HepG2 (cell line): Measurements from ENCODE around the gene RRAD. TPM values are rescaled to one million over a fixed set of nuclear protein-coding genes. Genes with fewer than 3 reads are reported as not detected.

Source experiments
- CBX2 ChIP-seq, 2 experiments: fragments of 200-600 bp in 1 of 2; sonication (generic); formaldehyde crosslinking in 1 of 2; IDR thresholded peaks; 2 replicates each; pipeline versions ENCODE4 v1.7.0 to v1.8.1; 2018 to 2022; ENCODE audit warnings: low read depth in 2 of 2, low read length in 1 of 2, mild to moderate bottlenecking in 1 of 2, missing genetic modification reagents in 1 of 2
- CCDC6 ChIP-seq: sonication (generic); formaldehyde crosslinking; IDR thresholded peaks from 2 replicates; pipeline ENCODE4 v1.8.1; 2022; ENCODE audit warnings: mild to moderate bottlenecking, missing genetic modification reagents, moderate library complexity
- CHCHD3 ChIP-seq: sonication (generic); formaldehyde crosslinking; IDR thresholded peaks from 2 replicates; pipeline ENCODE4 v1.8.0; 2022; ENCODE audit warnings: mild to moderate bottlenecking, missing genetic modification reagents, moderate library complexity
- DMAP1 ChIP-seq: IDR thresholded peaks from 2 replicates; pipeline ENCODE4 v1.6.1; 2016
- EEA1 ChIP-seq: sonication (generic); formaldehyde crosslinking; IDR thresholded peaks from 2 replicates; pipeline ENCODE4 v1.5.1; 2020; ENCODE audit warnings: mild to moderate bottlenecking, missing genetic modification reagents, borderline replicate concordance
- FOXA3 ChIP-seq: IDR thresholded peaks from 2 replicates; pipeline ENCODE4 v1.6.1; 2016; ENCODE audit warnings: missing genetic modification reagents, missing compliant biosample characterization
- KDM5A ChIP-seq: fragments of 200-600 bp; sonication (generic); IDR thresholded peaks from 2 replicates; pipeline ENCODE4 v1.7.0; 2018; ENCODE audit warnings: antibody characterized with exemption, mild to moderate bottlenecking, low read length, borderline replicate concordance
- MAF1 ChIP-seq: sonication (generic); formaldehyde crosslinking; IDR thresholded peaks from 2 replicates; pipeline ENCODE4 v1.5.0; 2020; ENCODE audit warnings: missing genetic modification reagents, borderline replicate concordance
- MIER3 ChIP-seq: IDR thresholded peaks from 2 replicates; pipeline ENCODE4 v1.6.1; 2016; ENCODE audit warnings: missing compliant biosample characterization, borderline replicate concordance
- SYNCRIP ChIP-seq: fragments of 200-400 bp; formaldehyde crosslinking; IDR thresholded peaks from 2 replicates; pipeline ENCODE4 v1.6.1; 2018; ENCODE audit warnings: mild to moderate bottlenecking, low read depth, low read length; ENCODE audit not compliant: insufficient read depth
- ZBTB42 ChIP-seq: sonication (generic); formaldehyde crosslinking; IDR thresholded peaks from 2 replicates; pipeline ENCODE4 v1.5.0; 2020; ENCODE audit warnings: mild to moderate bottlenecking, missing genetic modification reagents
- ZBTB7A ChIP-seq: sonication (generic); formaldehyde crosslinking; IDR thresholded peaks from 2 replicates; pipeline ENCODE4 v1.8.0; 2022; ENCODE audit warnings: mild to moderate bottlenecking, missing genetic modification reagents
- ZFX ChIP-seq: sonication (generic); formaldehyde crosslinking; IDR thresholded peaks from 2 replicates; pipeline ENCODE4 v1.4.0; 2020; ENCODE audit warnings: mild to moderate bottlenecking, low read depth, missing genetic modification reagents, moderate library complexity
- ZNF124 ChIP-seq: sonication (generic); formaldehyde crosslinking; IDR thresholded peaks from 2 replicates; pipeline ENCODE4 v1.4.0; 2020; ENCODE audit warnings: missing genetic modification reagents
- ZNF207 ChIP-seq: fragments of 450-650 bp; IDR thresholded peaks from 2 replicates; pipeline ENCODE4 v1.6.1; 2016; ENCODE audit warnings: antibody characterized with exemption, borderline replicate concordance
- ZNF232 ChIP-seq: sonication (generic); formaldehyde crosslinking; IDR thresholded peaks from 2 replicates; pipeline ENCODE4 v1.4.0; 2020; ENCODE audit warnings: missing genetic modification reagents, borderline replicate concordance
- ZNF879 ChIP-seq: sonication (generic); formaldehyde crosslinking; IDR thresholded peaks from 2 replicates; pipeline ENCODE4 v1.8.1; 2023; ENCODE audit warnings: missing genetic modification reagents
- ZSCAN20 ChIP-seq: sonication (generic); formaldehyde crosslinking; IDR thresholded peaks from 2 replicates; pipeline ENCODE4 v1.4.0; 2020; ENCODE audit warnings: missing genetic modification reagents, mild to moderate bottlenecking, borderline replicate concordance
- polyA plus RNA-seq, 8 experiments: library from polyadenylated mRNA; depleted of rRNA in 3 of 8; stranded (reverse) in 7 of 8; unstranded in 1 of 8; fragments of >200 nt; fragmentation: Illumina TruSeq in 4 of 8; extraction: Trizol in 4 of 8; gene quantifications; 2 replicates each; pipeline versions ENCODE4 v1.2.1 to v1.2.3, GENCODE V29; 2011 to 2016; ENCODE audit warnings: low read depth in 4 of 8, missing spikeins in 1 of 8, mixed read lengths in 1 of 8; ENCODE audit not compliant: insufficient read depth in 1 of 8
- total RNA-seq, 5 experiments: library from RNA; depleted of rRNA; stranded (reverse); fragments of >200 nt; fragmentation: Illumina TruSeq; extraction: Trizol; gene quantifications; 2 replicates each; pipeline ENCODE4 v1.2.3, GENCODE V29; 2016; ENCODE audit warnings: low read depth in 1 of 5
- TF ChIP-seq, protein P1 (sequence below): IDR thresholded peaks from 2 replicates; pipeline ENCODE4 v1.4.0; 2020; ENCODE audit warnings: mild to moderate bottlenecking, missing genetic modification reagents
- TF ChIP-seq, protein P2 (sequence below): sonication (generic); formaldehyde crosslinking; IDR thresholded peaks from 2 replicates; pipeline ENCODE4 v1.4.0; 2020; ENCODE audit warnings: missing genetic modification reagents, borderline replicate concordance
- TF ChIP-seq, protein P3 (sequence below): sonication (generic); formaldehyde crosslinking; IDR thresholded peaks from 2 replicates; pipeline ENCODE4 v1.5.1; 2020; ENCODE audit warnings: mild to moderate bottlenecking, missing genetic modification reagents, moderate library complexity

The RRAD gene
- total and polyA plus RNA-seq, 2 of the 13 experiments (the other 11 are each of a cell fraction or from before 2014, with no cell fraction given) = 0.80 to 1.1 TPM

DNA sequence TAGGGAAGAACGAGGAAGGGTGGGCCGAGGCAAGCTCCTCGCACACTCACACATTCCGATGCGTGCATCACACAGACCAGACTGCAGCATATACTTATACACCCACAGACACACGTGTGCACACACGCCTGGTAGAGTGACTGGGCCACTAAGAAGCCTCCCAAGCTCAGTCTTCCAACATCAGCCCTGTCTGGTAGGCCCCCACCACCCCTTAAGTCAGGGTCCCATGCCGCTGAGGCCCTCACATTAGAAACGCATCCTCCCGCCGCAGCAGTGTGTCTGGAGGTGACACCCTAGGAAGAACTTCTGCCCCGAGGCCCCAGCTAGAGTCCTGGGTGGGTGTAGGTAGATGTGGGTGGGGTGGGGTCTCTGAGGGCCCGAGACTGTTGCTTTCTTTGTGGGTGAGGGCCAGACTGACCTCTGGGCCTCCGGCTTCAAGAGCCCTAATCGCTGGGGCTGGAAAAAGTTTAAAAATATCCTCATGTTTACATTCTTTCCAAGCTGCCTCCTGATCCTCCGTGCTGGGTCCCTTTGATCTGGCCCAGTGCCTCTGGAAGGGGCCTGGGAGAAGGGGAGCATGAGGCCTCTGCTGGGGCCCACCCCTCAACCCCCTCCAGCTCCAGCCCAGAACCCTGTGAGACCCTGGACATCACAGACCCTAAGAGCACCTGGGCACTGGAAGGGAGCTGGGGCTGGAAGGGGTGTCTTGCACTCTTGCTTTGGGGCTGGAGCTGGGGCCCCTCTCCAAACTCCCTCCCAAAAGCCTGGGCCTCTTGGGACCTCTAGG is 20.3 kb downstream of the RRAD start (continued):
- TF ChIP-seq MAF1 (CRISPR knock-in tag) (no peak), ZBTB7A (CRISPR knock-in tag) (peak; percentile 62), DMAP1 (CRISPR knock-in tag) (no peak; the same call in none of the 2 replicates), CBX2 (IDR thresholded peaks at IDR 0.05; ENCODE audit: low read depth, low read length) (no peak), CBX2 (CRISPR knock-in tag; IDR thresholded peaks at IDR 0.05; ENCODE audit: low read depth) (no peak), FOXA3 (CRISPR knock-in tag) (peak; percentile 96), EEA1 (CRISPR knock-in tag) (0 out of 2 replicates have a peak, but pooled peaks have one; percentile 27), SYNCRIP (no peak), ZNF879 (CRISPR knock-in tag) (no peak), ZBTB42 (CRISPR knock-in tag) (0 out of 2 replicates have a peak, but pooled peaks have one; percentile 51), ZNF232 (no peak), CCDC6 (CRISPR knock-in tag) (no peak; the same call in 1 of the 2 replicates), KDM5A (no peak), CHCHD3 (no peak), ZFX (peak; percentile 70), MIER3 (CRISPR knock-in tag) (peak; percentile 46; the same call in 1 of the 2 replicates), ZNF207 (no peak), ZNF124 (CRISPR knock-in tag) (no peak; the same call in 1 of the 2 replicates), ZSCAN20 (CRISPR knock-in tag) (peak; percentile 82; the same call in 1 of the 2 replicates)
- TF ChIP-seq, protein P1, sequence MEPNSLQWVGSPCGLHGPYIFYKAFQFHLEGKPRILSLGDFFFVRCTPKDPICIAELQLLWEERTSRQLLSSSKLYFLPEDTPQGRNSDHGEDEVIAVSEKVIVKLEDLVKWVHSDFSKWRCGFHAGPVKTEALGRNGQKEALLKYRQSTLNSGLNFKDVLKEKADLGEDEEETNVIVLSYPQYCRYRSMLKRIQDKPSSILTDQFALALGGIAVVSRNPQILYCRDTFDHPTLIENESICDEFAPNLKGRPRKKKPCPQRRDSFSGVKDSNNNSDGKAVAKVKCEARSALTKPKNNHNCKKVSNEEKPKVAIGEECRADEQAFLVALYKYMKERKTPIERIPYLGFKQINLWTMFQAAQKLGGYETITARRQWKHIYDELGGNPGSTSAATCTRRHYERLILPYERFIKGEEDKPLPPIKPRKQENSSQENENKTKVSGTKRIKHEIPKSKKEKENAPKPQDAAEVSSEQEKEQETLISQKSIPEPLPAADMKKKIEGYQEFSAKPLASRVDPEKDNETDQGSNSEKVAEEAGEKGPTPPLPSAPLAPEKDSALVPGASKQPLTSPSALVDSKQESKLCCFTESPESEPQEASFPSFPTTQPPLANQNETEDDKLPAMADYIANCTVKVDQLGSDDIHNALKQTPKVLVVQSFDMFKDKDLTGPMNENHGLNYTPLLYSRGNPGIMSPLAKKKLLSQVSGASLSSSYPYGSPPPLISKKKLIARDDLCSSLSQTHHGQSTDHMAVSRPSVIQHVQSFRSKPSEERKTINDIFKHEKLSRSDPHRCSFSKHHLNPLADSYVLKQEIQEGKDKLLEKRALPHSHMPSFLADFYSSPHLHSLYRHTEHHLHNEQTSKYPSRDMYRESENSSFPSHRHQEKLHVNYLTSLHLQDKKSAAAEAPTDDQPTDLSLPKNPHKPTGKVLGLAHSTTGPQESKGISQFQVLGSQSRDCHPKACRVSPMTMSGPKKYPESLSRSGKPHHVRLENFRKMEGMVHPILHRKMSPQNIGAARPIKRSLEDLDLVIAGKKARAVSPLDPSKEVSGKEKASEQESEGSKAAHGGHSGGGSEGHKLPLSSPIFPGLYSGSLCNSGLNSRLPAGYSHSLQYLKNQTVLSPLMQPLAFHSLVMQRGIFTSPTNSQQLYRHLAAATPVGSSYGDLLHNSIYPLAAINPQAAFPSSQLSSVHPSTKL (CRISPR knock-in tag) = peak; percentile 81
- TF ChIP-seq, protein P2, sequence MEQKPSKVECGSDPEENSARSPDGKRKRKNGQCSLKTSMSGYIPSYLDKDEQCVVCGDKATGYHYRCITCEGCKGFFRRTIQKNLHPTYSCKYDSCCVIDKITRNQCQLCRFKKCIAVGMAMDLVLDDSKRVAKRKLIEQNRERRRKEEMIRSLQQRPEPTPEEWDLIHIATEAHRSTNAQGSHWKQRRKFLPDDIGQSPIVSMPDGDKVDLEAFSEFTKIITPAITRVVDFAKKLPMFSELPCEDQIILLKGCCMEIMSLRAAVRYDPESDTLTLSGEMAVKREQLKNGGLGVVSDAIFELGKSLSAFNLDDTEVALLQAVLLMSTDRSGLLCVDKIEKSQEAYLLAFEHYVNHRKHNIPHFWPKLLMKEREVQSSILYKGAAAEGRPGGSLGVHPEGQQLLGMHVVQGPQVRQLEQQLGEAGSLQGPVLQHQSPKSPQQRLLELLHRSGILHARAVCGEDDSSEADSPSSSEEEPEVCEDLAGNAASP (CRISPR knock-in tag) = peak; percentile 79
- TF ChIP-seq, protein P3, sequence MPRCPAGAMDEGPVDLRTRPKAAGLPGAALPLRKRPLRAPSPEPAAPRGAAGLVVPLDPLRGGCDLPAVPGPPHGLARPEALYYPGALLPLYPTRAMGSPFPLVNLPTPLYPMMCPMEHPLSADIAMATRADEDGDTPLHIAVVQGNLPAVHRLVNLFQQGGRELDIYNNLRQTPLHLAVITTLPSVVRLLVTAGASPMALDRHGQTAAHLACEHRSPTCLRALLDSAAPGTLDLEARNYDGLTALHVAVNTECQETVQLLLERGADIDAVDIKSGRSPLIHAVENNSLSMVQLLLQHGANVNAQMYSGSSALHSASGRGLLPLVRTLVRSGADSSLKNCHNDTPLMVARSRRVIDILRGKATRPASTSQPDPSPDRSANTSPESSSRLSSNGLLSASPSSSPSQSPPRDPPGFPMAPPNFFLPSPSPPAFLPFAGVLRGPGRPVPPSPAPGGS (CRISPR knock-in tag) = 0 out of 2 replicates have a peak, but pooled peaks have one; percentile 25
